SK-N-SH treated with all-trans-retinoic acid at 6 μM for 48 hours (cell line): ENCODE measurements around the gene FCER2.

Experiments used
- CSDC2 ChIP-seq: fragments of 250-450 bp; sonication (Bioruptor Pico); IDR thresholded peaks from 2 replicates; pipeline ENCODE4 v1.5.0; 2020; ENCODE audit warnings: mild to moderate bottlenecking, moderate library complexity
- GLIS3 ChIP-seq: fragments of 250-450 bp; sonication (Bioruptor Pico); IDR thresholded peaks from 2 replicates; pipeline ENCODE4 v1.5.0; 2020; ENCODE audit warnings: mild to moderate bottlenecking, moderate library complexity
- OSR1 ChIP-seq: fragments of 250-450 bp; sonication (Bioruptor Pico); IDR thresholded peaks from 2 replicates; pipeline ENCODE4 v1.8.0; 2022; ENCODE audit warnings: moderate library complexity, mild to moderate bottlenecking, inconsistent platforms
- PATZ1 ChIP-seq: fragments of 250-450 bp; sonication (Bioruptor Pico); IDR thresholded peaks from 2 replicates; pipeline ENCODE4 v1.8.0; 2020; ENCODE audit warnings: mild to moderate bottlenecking, moderate library complexity, borderline replicate concordance
- PPARA ChIP-seq: fragments of 250-450 bp; sonication (Bioruptor Pico); IDR thresholded peaks from 2 replicates; pipeline ENCODE4 v1.5.0; 2020; ENCODE audit warnings: mild to moderate bottlenecking, borderline replicate concordance
- SNAI2 ChIP-seq: fragments of 250-450 bp; sonication (Bioruptor Pico); IDR thresholded peaks from 2 replicates; pipeline ENCODE4 v1.5.0; 2020; ENCODE audit warnings: mild to moderate bottlenecking, moderate library complexity
- TCF4 ChIP-seq: fragments of 250-450 bp; sonication (Bioruptor Pico); IDR thresholded peaks from 2 replicates; pipeline ENCODE4 v1.8.0; 2021; ENCODE audit warnings: mild to moderate bottlenecking, moderate library complexity, borderline replicate concordance
- TOX ChIP-seq: fragments of 250-450 bp; sonication (Bioruptor Pico); IDR thresholded peaks from 2 replicates; pipeline ENCODE4 v1.8.0; 2021; ENCODE audit warnings: mild to moderate bottlenecking, moderate library complexity, borderline replicate concordance
- ZFP3 ChIP-seq: fragments of 250-450 bp; sonication (Bioruptor Pico); IDR thresholded peaks from 2 replicates; pipeline ENCODE4 v1.5.0; 2020; ENCODE audit warnings: mild to moderate bottlenecking, moderate library complexity
- ZFP30 ChIP-seq: fragments of 450-650 bp; formaldehyde crosslinking; IDR thresholded peaks from 2 replicates; pipeline ENCODE4 v1.5.0; 2022; ENCODE audit warnings: mild to moderate bottlenecking, moderate library complexity
- ZNF565 ChIP-seq: fragments of 450-650 bp; formaldehyde crosslinking; conservative IDR thresholded peaks from 2 replicates; pipeline ENCODE4 v1.5.0; 2020; ENCODE audit warnings: low read depth, mild to moderate bottlenecking, moderate library complexity
- ZNF8 ChIP-seq: fragments of 450-650 bp; formaldehyde crosslinking; IDR thresholded peaks from 2 replicates; pipeline ENCODE4 v1.5.0; 2020; ENCODE audit warnings: mild to moderate bottlenecking, moderate library complexity
- TF ChIP-seq, protein P1 (sequence below): fragments of 250-450 bp; sonication (Bioruptor Pico); IDR thresholded peaks from 2 replicates; pipeline ENCODE4 v1.5.0; 2020; ENCODE audit warnings: mild to moderate bottlenecking, moderate library complexity

GRCh38 chr19:7640803-7641202 is 61.1 kb downstream of the FCER2 start:
- TF ChIP-seq TCF4 (no peak), PATZ1 (CRISPR knock-in tag) (no peak), TOX (CRISPR knock-in tag) (no peak), ZFP3 (no peak), GLIS3 (CRISPR knock-in tag) (no peak), ZFP30 (no peak), OSR1 (no peak), ZNF565 (CRISPR knock-in tag) (no peak), ZNF8 (no peak), CSDC2 (CRISPR knock-in tag) (no peak), SNAI2 (no peak), PPARA (no peak)
- TF ChIP-seq, protein P1, sequence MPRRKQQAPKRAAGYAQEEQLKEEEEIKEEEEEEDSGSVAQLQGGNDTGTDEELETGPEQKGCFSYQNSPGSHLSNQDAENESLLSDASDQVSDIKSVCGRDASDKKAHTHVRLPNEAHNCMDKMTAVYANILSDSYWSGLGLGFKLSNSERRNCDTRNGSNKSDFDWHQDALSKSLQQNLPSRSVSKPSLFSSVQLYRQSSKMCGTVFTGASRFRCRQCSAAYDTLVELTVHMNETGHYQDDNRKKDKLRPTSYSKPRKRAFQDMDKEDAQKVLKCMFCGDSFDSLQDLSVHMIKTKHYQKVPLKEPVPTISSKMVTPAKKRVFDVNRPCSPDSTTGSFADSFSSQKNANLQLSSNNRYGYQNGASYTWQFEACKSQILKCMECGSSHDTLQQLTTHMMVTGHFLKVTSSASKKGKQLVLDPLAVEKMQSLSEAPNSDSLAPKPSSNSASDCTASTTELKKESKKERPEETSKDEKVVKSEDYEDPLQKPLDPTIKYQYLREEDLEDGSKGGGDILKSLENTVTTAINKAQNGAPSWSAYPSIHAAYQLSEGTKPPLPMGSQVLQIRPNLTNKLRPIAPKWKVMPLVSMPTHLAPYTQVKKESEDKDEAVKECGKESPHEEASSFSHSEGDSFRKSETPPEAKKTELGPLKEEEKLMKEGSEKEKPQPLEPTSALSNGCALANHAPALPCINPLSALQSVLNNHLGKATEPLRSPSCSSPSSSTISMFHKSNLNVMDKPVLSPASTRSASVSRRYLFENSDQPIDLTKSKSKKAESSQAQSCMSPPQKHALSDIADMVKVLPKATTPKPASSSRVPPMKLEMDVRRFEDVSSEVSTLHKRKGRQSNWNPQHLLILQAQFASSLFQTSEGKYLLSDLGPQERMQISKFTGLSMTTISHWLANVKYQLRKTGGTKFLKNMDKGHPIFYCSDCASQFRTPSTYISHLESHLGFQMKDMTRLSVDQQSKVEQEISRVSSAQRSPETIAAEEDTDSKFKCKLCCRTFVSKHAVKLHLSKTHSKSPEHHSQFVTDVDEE, result no peak
